Liver (tissue), 3 donors: ENCODE measurements around the gene SH2D4B.

Source experiments
- GABPA ChIP-seq, 2 donors: IDR thresholded peaks in 1 of 2; conservative IDR thresholded peaks in 1 of 2; 2 replicates each; pipeline ENCODE4 v1.6.1; 2016; ENCODE audit warnings: antibody characterized with exemption in 2 of 2, mild to moderate bottlenecking in 1 of 2, moderate library complexity in 1 of 2
- JUND ChIP-seq, 2 donors: IDR thresholded peaks; 2 replicates each; pipeline ENCODE4 v1.6.1; 2016; ENCODE audit warnings: antibody characterized with exemption in 2 of 2
- MAX ChIP-seq: IDR thresholded peaks from 2 replicates; pipeline ENCODE4 v1.6.1; 2016; ENCODE audit warnings: antibody characterized with exemption
- RAD21 ChIP-seq, 2 donors: IDR thresholded peaks; 2 replicates each; pipeline ENCODE4 v1.6.1; 2016; ENCODE audit warnings: antibody characterized with exemption in 2 of 2, mild to moderate bottlenecking in 2 of 2
- TAF1 ChIP-seq: conservative IDR thresholded peaks from 2 replicates; pipeline ENCODE4 v1.6.1; 2016; ENCODE audit warnings: antibody characterized with exemption, mild to moderate bottlenecking
- TF ChIP-seq, protein P1 (sequence below): fragments of 150-350 bp; IDR thresholded peaks from 2 replicates; pipeline ENCODE4 v1.5.1; 2017; ENCODE audit warnings: improper control_type of control experiment, low read depth, low read length; ENCODE audit not compliant: missing input control
- TF ChIP-seq, protein P2 (sequence below): IDR thresholded peaks from 2 replicates; pipeline ENCODE4 v1.6.1; 2016; ENCODE audit warnings: antibody characterized with exemption
- TF ChIP-seq, protein P3 (sequence below): IDR thresholded peaks from 2 replicates; pipeline ENCODE4 v1.6.1; 2016; ENCODE audit warnings: antibody characterized with exemption
- donor health status: healthy.
- donor health status: healthy.

GRCh38 chr10:80569131-80569895, 31.6 kb downstream of the SH2D4B start:
- TF ChIP-seq, protein P1, sequence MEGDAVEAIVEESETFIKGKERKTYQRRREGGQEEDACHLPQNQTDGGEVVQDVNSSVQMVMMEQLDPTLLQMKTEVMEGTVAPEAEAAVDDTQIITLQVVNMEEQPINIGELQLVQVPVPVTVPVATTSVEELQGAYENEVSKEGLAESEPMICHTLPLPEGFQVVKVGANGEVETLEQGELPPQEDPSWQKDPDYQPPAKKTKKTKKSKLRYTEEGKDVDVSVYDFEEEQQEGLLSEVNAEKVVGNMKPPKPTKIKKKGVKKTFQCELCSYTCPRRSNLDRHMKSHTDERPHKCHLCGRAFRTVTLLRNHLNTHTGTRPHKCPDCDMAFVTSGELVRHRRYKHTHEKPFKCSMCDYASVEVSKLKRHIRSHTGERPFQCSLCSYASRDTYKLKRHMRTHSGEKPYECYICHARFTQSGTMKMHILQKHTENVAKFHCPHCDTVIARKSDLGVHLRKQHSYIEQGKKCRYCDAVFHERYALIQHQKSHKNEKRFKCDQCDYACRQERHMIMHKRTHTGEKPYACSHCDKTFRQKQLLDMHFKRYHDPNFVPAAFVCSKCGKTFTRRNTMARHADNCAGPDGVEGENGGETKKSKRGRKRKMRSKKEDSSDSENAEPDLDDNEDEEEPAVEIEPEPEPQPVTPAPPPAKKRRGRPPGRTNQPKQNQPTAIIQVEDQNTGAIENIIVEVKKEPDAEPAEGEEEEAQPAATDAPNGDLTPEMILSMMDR, result no peak
- TF ChIP-seq MAX (no peak), JUND (IDR thresholded peaks at IDR 0.05) (no peak), TAF1 (no peak), RAD21 (IDR thresholded peaks at IDR 0.05) (no peak), GABPA (IDR thresholded peaks at IDR 0.05 in 1 of 2, conservative IDR thresholded peaks at IDR 0.05 in 1 of 2) (no peak)
- TF ChIP-seq, protein P2, sequence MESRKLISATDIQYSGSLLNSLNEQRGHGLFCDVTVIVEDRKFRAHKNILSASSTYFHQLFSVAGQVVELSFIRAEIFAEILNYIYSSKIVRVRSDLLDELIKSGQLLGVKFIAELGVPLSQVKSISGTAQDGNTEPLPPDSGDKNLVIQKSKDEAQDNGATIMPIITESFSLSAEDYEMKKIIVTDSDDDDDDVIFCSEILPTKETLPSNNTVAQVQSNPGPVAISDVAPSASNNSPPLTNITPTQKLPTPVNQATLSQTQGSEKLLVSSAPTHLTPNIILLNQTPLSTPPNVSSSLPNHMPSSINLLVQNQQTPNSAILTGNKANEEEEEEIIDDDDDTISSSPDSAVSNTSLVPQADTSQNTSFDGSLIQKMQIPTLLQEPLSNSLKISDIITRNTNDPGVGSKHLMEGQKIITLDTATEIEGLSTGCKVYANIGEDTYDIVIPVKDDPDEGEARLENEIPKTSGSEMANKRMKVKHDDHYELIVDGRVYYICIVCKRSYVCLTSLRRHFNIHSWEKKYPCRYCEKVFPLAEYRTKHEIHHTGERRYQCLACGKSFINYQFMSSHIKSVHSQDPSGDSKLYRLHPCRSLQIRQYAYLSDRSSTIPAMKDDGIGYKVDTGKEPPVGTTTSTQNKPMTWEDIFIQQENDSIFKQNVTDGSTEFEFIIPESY, result no peak
- TF ChIP-seq, protein P3, sequence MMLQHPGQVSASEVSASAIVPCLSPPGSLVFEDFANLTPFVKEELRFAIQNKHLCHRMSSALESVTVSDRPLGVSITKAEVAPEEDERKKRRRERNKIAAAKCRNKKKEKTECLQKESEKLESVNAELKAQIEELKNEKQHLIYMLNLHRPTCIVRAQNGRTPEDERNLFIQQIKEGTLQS, result no peak
